Activated CD4-positive, alpha-beta T cell treated with anti-CD3 and anti-CD28 coated beads, Interleukin-2, amount 50 U/mL, for 1 hour (primary cell): ENCODE results near the gene NCAPG.

Experiments
- DNase-seq: peaks from one replicate; pipeline ENCODE4 v3.0.0-alpha.2; 2020

Gene NCAPG

DNA sequence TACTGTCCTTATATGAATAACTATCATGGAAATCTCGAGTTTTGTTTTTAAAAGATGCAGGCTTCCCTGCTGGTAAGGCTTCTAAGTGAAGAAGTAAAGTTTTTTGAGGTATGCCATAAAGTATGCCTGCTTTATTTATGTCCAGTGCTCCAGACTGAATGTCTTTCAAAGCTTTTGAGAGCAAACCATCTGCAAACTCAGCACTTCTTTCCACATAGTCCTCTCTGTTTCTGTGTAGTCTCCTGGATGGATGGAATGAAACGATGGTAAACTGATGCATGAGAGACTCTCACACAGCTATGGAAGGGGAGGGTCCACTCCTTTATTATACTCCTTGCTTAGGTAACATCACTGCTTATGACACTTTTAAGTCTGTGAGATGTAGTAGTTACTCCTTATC lies 73.7 kb downstream of the NCAPG start:
- no peak for DNase-seq

DNA sequence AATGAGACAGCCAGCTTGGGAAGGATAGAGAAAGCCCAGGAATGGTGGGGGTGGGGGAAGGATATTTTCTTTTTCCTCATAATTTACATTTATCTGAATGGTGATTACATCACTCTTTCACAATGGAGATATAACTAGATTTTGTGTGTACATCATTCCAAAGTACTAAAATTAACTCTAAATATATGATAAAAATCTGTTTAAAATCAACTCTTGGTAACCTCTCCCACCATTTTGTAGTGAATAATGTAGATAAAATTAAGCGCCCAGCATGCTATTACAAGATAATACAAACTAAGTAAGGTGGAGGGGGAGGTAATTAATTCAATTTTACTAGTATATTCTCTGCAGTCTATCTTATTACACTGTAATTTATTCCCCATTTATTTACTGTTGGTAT lies 78.9 kb downstream of the NCAPG start:
- DNase-seq = no peak

DNA sequence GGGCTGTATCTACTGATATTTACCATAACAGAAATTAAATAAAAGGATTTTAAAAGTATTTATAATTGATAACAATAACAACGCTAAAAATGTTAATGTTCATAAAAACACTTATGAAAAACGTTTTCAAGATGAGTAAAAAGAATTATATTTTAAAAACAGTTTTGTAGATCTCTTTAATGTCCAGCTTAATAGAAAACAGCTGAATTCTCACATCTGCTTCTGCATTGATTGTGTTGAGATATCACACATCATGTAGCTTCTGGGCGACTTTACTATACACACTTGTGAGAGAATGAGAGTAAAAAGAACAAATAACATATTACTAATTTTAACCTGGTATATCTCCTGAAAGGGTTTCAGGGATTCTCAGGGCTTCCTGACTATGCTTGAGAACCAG lies 83.6 kb downstream of the NCAPG start:
- no peak for DNase-seq
